NCI-H510A treated with DMSO at 0.1 percent for 48 hours (cell line): ENCODE results near the gene ANKRD35.

Experiments used
- DNase-seq: peaks from one replicate; lab custom pipeline; 2025; lab: John Stamatoyannopoulos, UW

ANKRD35 gene

DNA sequence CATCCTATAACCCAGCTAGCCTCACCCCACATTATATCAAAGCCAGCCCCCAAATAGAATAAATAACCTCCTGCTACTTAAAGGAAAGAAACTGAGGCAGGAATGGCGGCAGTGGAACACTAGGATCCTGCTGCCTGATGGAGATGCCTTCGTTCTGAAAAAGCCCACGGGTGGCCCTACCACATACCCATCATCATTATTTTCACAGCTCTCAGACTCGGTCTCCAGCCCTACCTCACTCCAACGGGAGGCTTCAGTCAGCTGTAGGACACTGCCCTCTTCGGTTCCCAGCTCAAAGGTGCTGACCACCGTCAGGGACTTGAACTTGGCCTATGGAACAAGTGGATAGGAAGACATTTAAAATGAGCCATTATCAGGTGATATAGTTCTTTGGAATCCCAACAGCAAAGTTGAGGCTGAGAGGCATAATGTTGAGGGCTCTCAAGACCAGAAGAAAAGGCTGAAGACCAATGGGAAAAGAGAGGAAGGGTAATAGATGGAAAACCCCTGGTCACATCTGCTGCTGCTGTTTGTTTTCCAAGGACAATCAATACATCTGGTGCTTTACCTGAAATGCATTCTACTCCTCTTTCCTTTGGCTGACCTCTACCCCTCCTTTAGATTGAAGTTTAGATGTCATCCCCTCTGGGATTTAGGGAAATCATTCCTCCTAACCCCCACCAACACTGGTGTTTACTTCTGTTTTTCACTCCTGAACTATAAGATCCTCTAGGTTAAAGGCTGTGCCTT is 7.8 kb upstream of the ANKRD35 start:
- no peak for DNase-seq

DNA sequence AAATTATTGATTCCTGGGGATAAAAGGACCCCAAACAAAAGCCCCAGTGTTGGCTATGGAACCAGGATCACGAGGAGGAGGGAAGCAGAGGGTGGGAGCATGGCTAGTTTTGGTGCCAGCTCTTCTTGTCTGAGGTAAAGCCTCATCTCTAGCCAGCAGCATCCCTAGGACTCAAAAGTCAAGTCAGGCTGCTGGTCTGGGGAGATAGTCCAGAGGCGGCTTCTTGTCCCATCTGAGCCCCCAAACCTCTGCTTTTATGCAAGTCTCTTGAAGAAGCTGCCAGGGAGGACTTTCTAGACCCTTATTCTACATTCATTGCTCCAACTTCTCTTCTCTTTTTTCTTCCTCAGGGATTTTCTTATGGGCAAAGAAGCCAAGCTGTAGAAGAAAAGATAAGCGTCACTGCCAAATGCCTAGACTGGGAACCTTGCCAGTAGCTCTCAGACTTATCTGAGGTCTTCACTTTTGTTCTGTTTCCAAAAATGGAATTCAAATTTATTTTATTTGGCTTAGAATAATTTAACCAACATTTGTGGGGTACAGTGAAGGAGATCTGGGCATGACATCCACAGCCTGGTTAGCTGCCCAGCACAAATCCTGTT is 6.9 kb upstream of the ANKRD35 start:
- no peak for DNase-seq

DNA sequence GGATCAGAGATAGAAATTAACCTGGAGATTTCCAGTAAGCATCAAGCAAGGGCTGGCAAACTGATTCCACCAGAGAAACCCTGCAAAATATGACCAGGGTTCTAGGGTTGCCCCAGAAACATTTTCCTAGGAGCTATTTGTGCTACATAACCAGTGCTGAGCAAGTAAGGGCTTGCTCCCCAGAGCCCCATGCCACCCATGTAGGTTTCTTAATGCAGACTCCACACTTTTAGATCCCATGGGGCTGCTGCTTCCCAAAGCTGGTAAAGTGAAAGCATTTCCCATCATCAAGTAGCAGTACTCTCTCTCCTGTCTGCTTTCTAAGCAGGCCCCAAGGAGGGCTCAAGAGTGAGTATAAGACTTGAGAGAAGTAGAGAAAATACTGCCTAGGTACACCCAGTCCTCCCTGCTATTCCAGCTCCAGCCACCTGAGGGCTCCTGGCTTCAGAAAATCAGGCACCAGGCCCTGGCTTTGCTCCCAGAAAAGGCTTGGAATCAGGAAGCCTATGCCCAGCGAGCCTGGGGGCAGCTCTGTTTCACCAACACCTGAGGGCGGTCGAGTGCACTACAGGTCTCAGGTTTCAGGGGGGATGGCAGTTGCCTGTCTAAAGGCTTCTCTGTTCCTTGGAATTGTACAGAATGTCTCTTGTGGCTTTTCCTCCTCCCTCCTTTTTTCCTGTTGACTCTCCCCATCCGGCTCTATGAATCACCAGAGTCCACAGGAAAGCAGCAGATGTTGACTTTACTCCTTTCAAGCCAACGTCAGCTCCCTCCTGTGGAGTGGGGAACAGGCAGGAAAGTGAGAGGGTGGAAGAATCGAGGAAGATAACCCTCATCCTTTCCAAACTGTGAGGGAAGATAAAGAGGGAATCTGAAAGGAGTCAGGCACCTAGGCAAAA is 6.2 kb upstream of the ANKRD35 start:
- peak; percentile 96 for DNase-seq

DNA sequence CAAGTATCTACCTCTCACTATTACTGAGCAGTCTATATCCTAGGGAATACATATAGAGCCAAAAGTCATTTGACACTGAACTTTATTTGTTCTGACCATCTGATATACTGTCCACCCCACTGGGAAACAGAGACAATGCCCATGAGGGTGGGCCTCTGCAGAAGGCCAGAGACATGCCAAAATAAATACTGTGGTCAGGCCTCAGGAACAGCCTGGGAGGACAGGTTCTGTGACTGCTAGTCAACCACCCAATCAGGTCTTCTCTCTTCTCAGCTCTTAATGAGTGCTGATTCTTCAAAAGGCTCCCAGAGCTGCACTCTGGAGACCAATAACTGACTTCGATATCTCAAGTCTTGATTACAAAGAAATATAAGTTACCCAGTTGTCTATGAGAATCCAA is 5.5 kb upstream of the ANKRD35 start:
- DNase-seq, result peak; percentile 72

DNA sequence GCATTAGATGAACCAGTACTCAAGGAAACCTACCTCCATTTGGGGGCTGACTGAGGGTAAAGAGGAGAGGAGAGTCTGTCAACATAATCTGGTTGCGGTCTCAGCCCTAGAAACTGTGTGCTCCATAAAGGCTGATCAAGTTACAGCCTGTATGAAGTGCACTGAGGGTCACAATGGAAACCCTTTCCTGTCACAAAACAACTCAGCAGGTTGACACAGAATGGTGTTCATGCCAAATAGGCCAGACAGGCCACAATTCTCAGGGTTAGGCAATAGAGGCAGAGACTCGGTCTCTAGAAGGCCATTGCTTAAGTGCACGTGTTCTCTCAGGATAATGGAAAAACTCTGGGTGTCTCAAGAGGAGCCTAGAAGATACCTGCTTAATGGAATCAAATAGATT is 4.1 kb upstream of the ANKRD35 start:
- peak; percentile 70 for DNase-seq

DNA sequence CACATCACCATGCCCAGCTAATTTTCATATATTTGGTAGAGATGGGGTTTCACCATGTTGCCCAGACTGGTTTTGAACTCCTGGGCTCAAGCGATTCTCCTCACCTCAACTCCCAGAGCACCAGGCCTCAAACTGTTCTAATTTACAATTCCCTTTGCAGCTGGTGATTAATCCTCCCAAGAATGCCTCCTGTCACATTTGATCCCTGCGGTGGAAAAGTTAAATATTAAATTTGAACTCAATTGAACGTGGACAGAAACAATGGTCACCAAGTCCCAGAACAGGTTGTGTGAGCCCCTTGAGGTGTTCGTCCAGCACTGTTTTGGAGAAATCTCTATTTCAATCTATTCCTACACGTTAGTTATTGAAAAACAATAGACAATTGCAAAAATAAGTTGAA is 2.0 kb upstream of the ANKRD35 start:
- DNase-seq, result no peak

DNA sequence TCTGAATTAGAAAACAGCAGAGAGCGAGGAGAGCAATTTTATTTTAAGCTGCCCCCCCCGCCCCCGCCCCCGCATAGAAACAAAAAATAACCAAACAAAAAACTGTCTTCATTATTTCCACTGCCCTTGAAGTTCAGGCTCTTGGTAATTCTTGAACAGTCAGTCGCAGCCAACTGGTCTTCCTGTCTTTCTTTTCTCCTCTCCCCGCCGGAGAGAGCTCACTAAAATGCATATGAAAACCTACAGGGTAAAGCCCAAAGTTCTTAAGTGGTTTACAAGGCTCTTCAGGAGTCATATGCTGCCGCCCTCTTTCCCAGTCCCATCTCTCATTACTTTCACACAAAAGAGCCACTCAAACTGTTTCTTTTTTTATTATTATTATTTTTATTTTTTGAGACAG is 1.1 kb upstream of the ANKRD35 start:
- no peak for DNase-seq

DNA sequence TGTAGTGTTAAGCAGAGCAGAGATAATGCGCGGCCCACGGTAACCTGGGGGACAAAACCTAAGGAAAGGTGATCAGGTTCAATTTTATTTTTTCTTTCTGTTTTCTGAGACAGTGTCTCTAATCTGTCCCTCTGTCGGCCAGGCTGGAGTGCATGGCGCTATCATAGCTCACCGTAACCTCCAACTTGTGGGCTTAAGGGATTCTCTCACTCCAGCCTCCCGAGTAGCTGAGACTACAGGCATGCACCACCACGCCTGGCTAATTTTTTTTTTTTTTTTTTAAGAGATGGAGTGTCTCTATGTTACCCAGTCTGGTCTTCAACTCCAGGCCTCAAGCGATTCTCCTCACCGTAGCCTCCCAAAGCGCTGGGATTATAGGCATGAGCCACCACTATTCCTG is 724 bp upstream of the ANKRD35 start:
- no peak for DNase-seq

DNA sequence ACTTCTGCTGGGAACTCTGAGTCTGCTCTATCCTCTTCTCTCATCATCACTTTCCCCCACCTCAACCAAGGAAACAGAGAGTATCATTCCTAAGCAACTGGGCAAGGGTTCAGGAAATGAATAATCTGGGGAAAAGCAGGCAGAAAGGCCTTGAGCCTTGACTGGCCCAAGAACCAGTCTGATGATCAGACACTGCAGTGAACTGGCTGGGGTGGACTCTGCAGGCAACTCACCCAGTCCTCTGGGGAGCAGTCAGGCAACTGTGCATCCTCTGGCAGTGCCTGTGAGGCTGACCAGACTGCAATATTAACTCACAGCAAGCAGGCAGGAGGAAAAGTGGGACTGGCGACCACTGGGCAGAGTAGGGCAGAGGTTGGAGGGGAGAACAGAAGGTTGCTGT is 991 bp downstream of the ANKRD35 start:
- DNase-seq, result no peak

DNA sequence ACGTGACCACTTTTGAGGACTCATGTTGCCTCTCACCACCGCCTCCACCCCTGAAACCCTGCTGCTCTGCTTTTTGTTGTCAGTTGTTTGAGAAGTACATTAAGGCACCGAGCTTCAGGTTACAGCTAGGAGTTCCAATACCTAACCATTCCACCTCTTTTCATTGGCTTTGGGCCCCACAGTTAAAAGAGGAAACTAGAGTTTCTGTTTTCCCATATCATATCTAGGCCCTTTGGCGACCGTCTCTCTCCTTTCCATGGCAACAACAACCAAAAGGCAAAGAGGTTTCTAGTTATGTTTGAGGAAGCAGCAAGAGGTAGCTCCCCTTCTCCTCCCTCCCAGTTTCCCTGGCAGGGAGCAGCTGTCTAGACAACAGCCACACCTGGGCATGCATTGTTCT is 5.9 kb downstream of the ANKRD35 start:
- DNase-seq, result peak; percentile 82

DNA sequence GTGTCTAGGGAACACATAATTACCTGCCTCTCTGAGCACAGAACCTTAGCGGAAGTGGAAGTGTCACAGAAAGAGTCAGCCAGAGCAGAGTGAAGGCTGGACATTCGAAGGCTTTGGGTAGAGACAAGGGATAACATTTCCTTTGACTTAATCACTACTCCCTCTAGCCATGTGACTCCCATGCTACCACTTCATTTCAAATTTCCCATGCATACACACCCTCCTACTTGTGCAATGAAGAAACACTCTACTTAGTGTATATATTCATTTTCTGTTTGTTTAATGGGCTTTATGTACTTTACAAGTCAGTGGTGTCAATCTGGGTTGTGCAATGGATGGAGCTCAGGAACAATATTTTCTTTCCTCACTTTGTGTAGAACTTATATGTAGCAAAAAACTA is 6.9 kb downstream of the ANKRD35 start:
- DNase-seq, result peak; percentile 42

DNA sequence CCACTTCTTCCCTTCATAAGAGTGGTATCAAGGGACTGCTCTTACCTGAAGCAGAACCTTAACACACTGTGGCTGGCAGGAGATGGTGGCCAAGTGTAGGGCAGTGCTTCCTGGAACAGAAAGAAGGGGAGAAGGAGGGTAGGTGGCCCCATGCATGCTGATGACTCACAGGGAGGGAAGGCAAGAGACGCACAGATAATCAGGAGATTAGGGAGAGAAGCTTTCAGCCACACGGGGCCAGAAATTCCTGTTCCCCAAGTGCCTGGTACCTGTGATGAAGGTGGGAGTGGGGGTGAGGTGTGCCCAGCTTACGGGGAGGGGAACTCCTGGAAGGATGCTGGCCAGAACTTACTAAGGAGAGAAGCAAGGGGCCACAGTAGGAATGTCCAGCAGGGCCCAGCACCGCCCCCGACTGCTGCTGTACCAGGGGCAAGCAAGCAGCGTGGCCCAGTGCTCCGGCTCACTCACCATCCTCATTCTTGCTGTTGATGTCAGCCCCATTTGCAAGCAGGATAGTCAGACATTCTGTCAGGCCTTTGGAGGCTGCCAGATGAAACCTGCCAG is 7.7 kb downstream of the ANKRD35 start:
- no peak for DNase-seq

DNA sequence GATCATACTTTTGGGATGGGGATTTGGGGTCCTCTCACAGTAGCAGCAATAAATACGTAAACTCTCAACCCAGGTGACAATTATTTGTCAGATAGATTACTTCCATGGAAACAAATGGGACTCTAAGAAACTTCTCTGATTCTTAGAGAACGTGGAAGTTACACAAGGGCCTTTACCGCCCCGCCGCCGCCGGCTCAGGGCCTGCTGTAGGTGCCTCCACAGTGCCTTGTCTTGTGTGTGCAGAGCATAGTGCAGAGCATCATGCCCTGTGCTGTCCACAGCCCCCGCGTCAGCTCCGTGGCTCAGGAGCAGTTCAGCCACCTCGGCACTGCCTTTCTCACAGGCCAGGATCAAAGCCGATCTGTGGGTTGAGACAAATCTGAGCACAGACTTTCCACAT is 11.0 kb downstream of the ANKRD35 start:
- no peak for DNase-seq

DNA sequence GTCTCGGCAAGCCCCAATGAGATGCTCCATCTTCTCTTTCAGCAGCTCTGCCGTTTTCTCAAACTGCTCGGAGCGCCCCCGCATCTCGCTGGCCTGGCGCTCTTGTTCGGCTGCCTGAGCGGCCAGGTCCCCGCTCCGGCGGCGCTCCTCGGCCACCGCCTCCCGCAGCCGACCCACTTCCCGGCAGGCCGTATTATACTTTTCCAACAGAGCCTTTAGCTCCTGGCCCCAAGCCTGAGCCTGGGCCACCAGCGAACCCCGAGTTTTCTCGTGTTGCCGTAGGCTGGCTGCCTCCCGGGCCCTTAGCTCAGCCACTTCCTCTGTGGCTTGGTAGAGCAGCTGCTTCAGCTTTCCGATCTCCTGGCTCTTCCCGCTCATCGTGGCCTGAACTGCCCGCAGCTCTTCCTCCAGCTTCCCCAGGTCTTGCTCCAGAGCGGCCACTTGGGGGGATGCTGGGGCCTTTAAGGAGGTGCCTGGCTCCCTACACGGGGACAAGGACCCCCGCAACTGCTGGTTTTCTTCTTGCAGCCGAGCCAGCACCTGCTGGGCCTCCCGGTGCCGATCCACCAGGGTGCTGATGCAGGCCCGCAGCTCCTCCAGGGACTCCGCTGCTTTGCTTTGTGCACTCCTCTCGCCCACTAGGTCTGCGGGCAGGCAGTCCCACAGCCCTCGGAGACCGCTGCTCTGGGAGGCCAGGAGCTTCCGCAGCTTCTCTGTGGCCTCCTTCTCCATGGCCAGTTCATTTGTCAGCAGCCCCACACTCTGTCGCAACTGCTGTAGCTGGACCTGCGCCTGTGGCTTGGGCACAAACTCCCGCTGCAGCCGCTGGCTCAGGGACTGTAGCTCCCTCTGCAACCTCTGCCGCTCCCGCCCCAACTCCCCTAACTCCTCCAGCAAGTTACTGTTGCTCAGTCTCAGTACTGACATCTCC is 13.4 kb downstream of the ANKRD35 start:
- DNase-seq, result no peak

DNA sequence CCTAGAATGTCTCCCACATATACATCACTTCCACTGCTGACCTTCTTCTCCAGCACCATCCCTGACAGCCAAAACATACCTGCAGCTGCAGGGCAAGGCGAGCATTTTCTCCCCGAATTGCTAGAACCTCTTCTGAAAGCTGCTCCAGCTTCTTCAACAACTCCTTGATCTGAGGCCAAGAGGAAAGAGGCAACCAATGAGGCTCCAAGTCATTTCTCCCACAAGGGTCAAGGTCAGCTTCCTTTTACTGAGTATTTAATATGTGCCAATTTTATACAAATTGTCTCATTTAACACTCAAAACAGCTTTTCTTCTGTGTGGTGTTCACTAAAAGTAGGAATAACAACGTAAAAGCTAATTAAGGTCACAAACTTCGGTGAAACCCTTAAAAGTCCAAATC is 17.4 kb downstream of the ANKRD35 start:
- DNase-seq, result no peak

DNA sequence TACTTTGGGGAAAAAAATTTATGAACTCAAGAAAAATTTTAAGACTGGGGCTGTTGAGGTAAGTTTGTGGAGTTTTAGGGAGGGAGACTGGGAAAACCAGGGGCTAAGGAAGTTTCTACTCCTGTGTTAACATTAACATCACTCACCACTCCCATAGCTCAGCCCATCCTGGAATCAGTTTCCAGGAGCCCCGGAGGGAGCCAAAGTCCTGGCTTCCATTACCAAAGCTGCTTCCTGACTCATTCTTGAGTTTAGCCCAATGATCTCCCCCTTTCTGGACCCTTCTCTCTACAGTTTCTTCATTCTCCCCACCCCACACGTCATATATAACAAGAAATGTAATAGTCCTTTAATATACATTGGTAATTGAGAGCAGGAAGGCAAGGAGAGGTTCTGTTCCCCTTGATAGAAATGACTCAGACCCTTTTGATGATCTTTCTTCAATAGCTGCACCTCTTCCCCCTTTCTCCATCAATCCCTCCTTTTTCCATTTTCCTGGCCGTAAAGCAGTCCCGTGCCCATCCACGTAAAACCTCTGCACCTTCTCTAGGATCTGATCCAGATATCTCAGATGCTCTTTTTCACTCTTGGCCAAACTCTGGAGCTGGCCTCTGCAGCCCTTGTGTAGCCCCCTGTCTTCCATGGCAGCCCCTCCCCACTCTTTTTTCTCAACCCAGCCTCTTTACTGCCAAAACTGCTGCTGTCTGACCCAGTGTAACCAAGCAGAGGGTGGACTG is 22.2 kb downstream of the ANKRD35 start:
- no peak for DNase-seq

DNA sequence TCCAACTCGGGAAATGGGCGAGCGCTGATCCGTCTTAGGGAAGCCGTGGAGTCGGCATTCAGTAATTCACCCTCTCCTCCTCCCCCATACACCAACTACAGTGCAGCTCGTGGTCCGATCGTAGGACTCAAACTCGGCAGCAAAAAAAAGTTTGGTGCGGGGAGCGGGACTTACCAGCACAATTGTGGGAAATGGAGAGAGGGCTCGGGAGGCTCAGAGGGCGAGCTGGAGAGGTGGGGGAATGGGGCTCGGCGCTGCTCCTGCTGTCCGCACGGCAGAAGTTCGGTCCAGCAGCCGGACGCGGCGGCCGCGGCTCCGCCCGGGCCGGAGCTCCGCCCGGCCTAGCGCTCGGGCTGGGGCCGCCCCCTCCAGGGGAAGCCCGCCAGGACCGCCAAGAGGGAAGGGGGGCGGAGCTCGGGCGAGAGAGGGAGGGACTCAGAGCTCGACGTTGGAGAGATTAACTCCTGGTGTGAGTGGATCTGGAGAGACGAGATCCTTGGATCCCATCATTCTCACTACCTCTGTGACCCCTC is 26.1 kb downstream of the ANKRD35 start:
- DNase-seq, result peak; percentile 86

DNA sequence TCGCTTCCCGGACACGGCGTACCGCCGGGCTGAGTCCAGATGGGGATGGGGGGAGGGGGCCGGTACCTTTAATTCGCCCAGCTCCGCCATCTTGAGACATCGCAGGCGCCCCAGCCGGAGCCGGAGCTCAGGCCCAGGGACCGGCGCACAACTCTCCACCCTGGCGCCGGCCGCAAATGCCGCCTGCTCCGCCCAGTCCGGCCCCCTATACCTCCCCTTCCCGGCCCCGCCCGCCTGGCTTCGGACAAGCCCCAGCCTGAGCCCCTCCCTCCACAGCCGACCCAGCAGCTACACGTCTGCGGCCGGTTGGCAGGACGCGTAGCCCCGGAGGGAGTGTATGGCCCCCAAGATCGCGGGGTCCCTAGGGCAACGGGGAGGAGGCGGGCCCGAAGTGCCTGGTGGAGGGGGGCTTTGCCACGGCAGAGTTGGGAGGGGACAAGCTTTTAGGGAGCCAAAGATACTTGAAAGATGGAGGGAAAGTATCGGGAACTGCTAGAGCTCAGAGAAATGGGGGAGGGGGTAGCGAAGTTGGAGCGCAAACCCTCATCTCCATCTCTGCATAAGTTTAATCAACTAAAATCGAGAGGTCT is 26.7 kb downstream of the ANKRD35 start, which contains the start of gene PIAS3:
PIAS3 (minus strand) TSS at position 181 of the 590 bp plus-strand sequence; CDS start at position 90, 91 bp downstream.
- DNase-seq, result peak; percentile 89

DNA sequence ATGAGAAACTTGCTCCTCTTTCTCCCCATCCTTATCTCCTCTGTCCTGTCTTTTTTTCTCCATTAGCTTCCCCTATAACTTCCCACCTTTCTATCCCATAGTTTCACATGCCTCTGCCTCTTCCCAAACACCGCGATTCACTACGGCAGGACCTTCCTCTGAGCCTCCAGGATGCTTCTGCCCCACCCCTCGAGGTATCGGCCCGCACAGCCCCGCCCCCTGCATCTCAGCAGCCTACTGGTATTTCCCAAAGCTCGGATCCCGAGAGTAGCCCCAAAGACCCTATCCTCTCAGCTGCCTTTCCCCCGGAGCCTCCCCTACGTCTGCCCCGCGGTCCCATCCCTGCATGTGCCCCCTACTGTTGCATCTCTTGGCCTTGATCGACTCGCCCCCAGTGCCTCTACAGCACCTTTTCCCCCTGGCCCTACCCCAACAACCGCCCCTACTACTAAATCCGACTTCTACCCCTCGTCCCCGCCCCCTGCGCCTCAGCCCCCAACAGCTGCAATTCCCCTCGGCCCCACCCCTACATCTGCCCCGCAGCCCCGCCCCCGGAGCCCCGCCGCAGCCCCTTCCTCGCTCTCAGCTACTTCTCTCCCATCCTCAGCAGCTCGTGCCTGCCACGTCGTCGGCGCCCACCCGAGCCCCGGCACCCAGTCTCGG is 27.3 kb downstream of the ANKRD35 start:
- peak; percentile 25 for DNase-seq
